Esophagus squamous epithelium (tissue), 4 donors: Measurements from ENCODE around the gene MPO.

ENCODE experiments used
- POLR2A ChIP-seq, 4 donors: fragments of 450-650 bp; IDR thresholded peaks; one replicate each; pipeline ENCODE4 v1.6.1; 2017; ENCODE audit warnings: antibody characterized with exemption in 4 of 4, mild to moderate bottlenecking in 4 of 4, moderate library complexity in 3 of 4
- TF ChIP-seq, protein P1 (sequence below), 6 experiments: fragments of 450-650 bp in 4 of 6; fragments of 200-600 bp in 2 of 6; sonication (generic) in 2 of 6; IDR thresholded peaks; one replicate each; pipeline ENCODE4 v1.5.1; 2016 to 2019; ENCODE audit warnings: antibody characterized with exemption in 6 of 6, mild to moderate bottlenecking in 4 of 6, moderate library complexity in 4 of 6

GRCh38 chr17:58273453-58274104 lies 7.2 kb downstream of the MPO start:
- TF ChIP-seq, protein P1, sequence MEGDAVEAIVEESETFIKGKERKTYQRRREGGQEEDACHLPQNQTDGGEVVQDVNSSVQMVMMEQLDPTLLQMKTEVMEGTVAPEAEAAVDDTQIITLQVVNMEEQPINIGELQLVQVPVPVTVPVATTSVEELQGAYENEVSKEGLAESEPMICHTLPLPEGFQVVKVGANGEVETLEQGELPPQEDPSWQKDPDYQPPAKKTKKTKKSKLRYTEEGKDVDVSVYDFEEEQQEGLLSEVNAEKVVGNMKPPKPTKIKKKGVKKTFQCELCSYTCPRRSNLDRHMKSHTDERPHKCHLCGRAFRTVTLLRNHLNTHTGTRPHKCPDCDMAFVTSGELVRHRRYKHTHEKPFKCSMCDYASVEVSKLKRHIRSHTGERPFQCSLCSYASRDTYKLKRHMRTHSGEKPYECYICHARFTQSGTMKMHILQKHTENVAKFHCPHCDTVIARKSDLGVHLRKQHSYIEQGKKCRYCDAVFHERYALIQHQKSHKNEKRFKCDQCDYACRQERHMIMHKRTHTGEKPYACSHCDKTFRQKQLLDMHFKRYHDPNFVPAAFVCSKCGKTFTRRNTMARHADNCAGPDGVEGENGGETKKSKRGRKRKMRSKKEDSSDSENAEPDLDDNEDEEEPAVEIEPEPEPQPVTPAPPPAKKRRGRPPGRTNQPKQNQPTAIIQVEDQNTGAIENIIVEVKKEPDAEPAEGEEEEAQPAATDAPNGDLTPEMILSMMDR (IDR thresholded peaks at IDR 0.05), result no peak
- no peak for TF ChIP-seq POLR2A (IDR thresholded peaks at IDR 0.05)
